ENCODE data around the gene FBXL19. TPM values are rescaled to one million over a fixed set of nuclear protein-coding genes. Genes with fewer than 3 reads are reported as not detected.

FBXL19 gene, protein sequence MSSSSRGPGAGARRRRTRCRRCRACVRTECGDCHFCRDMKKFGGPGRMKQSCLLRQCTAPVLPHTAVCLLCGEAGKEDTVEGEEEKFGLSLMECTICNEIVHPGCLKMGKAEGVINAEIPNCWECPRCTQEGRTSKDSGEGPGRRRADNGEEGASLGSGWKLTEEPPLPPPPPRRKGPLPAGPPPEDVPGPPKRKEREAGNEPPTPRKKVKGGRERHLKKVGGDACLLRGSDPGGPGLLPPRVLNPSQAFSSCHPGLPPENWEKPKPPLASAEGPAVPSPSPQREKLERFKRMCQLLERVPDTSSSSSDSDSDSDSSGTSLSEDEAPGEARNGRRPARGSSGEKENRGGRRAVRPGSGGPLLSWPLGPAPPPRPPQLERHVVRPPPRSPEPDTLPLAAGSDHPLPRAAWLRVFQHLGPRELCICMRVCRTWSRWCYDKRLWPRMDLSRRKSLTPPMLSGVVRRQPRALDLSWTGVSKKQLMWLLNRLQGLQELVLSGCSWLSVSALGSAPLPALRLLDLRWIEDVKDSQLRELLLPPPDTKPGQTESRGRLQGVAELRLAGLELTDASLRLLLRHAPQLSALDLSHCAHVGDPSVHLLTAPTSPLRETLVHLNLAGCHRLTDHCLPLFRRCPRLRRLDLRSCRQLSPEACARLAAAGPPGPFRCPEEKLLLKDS
- 16.0 and 19.6 TPM in 2 replicates for total RNA-seq

DNA sequence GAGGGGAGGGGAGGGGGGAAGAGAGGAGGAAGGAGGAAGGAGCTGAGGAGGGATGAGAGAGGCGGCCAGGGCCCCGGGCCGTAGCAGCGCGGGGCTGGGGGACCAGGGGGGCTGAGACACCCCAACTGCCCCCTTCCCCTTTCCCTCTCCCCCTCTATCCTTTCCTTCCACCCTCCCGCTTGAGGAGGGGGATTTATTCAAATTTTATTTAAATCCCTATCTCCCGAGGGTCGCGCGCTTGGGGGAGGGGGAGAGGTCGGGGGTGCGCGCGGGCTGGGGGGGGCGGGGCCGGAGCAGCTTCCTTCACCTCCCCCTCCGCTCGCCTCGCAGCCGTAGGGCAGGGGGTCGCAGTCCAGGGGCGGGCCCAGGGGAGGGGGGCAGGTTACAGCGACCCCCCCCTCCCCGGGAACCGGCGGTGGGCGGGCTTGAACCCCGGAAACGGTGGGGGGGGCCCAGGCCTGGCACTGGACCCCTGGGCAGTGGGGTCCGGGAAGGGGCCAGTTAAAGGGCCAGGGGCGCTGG lies at the start of gene FBXL19:
TSS of gene FBXL19 (plus strand) at position 19 of the 522 bp plus-strand sequence. CDS start 2,183 bp downstream, outside the sequence.

DNA sequence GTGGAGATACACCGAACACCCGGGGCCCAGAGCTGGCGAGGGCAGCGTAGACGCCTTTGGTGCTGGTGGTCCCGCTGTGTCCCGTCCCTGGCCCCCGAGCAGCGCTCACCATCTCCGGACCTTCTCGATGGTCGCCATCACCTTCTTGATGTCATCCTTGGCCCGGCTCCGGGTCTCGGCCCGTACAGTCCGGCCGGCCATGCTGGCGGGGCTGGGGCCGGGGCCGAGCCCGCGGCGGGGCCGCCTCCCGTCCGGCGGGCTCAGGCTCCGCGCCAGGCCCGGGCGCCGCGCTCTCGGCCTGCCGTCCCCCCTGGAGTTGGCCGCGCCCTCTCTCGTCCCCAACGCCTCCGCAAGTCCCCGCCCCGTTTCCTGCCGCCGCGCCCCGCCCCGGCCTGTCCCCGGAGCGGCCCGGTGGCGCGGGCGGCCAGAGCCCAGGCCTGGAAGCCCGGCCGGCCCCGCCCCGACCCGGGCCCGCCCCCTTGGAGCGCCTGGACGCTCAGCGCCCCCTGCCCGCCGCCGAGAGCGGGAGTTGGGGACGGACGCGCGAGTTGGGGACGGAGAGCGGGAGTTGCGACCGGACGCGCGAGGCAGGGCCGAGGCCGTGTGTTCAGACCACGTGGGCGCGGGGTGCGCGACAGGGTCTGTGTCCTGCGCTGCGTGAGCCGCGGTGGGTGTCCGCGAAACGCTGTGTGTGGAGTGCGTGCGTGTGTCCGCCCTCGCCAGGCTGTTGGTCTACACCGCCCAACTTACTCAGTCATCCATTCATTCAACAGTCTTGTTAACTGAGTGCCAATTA lies 29.4 kb upstream of the FBXL19 start, which contains the start of gene BCL7C:
TSS of gene BCL7C (minus strand) at position 334 of the 796 bp plus-strand sequence. CDS start at position 201, 133 bp downstream.

DNA sequence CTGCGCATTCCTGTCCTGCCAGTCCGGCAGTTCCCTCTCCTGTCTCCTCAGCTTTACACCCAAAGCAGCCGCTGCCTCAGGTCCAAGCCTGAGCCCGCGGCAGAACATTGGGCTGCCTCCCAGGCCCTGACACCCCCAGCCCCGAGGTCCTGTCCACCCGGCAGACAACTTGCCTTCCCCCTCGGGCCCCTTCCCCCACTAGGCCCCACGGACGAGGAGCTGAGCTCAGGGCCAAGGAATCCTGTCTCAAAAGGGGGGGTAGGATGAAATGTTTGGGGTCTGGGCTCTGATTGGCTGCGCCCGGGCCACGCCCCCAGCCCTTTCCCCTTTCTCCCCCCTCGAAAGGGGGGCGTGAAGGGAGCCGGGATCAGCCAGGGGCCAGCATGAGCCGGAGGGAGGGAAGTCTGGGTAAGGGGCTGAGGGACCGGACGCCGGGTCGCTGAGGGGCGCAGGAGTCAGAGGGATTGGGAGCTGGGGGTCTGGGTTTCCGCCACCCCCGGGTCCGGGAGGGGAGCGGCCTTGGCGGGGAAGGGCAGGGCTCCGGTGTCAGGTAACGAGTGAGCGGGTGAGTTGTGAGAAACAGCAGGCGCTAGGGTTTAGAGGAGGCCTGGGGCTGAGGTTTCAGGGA lies 27.0 kb upstream of the FBXL19 start, which contains the start of gene CTF1:
TSS of gene CTF1 (plus strand) at position 354 of the 628 bp plus-strand sequence. CDS start at position 384, 30 bp downstream.

DNA sequence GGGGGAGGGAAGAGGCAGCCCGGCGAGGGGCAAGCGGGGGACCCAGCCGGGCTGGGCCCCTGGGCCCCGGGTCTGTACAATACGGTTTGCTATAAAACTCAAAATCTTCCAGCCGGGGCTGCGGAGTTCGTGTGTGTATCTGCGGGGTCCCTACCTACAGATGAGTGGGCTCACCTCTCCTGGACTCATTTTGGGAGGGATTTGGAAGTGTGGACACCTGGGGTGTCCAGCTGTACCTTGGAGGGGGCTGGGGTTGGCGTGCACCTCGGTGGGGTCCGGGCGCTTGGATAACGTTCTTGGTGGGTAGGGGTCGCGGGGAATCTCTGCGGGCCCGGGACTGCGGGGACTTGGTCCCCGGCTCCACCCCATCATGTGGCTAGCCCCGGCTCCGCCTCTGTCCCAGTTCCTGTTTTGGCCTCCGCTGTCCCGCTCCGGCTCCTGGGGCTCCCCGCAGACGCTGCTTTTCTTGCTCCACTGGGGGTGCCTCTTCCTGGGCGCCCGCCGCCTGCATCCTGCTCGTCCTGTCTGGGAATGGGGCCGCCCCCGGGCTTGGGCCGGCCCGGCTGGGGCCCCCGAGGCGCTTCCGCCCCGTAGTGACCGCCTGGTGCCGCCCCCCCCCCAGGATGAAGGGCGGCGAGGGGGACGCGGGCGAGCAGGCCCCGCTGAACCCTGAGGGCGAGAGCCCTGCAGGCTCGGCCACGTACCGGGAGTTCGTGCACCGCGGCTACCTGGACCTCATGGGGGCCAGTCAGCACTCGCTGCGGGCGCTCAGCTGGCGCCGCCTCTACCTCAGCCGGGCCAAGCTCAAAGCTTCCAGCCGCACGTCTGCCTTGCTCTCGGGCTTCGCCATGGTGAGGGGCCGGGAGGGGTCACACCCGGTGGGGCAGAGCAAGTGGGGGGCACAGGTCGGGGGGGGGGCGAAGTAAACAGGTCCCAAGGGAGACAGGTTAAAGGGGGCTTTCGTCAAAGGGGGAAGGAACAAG lies 25.6 kb downstream of the FBXL19 start, which contains the start of gene ORAI3:
TSS of gene ORAI3 (plus strand) at position 402 of the 983 bp plus-strand sequence. CDS start at position 624, 222 bp downstream.

DNA sequence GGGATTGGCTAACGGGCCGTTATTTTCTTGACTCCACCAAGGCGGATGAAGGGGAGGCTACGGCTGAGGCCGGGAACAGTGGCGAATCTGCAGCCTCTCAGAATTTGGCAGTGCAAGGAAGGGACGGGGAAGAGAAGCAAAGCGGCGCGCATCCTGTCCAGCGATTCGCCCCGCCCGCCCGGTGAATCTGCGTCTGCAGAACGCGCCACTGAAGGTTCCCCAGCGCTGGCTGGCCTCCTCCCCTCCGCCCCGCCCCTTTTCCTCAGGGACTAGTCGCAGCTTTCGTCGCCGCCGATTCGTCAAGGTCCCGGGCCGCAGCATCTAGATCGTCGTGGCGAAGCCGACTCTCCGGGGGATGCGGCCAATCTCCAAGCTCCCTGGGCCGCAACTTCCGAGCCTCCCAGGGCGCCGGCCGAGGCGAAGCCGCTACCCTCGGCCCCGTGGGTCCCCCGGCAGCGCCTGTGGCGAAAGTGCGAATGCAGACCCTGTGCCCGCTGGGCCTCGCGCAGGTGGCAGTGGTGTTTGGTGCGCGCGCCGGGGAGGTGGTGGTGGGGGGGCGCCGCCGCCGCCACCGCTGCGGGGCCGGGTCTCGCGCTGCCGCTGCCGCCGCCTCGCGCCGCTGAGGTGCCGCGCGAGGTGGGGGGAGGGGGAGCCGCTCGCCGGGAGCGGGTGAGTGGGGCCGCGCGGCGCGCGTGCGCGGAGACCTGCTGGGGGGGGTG lies 34.2 kb downstream of the FBXL19 start, which contains the start of gene SETD1A:
TSS of gene SETD1A (plus strand) at position 299 of the 719 bp plus-strand sequence. CDS start 978 bp downstream, outside the sequence.

DNA sequence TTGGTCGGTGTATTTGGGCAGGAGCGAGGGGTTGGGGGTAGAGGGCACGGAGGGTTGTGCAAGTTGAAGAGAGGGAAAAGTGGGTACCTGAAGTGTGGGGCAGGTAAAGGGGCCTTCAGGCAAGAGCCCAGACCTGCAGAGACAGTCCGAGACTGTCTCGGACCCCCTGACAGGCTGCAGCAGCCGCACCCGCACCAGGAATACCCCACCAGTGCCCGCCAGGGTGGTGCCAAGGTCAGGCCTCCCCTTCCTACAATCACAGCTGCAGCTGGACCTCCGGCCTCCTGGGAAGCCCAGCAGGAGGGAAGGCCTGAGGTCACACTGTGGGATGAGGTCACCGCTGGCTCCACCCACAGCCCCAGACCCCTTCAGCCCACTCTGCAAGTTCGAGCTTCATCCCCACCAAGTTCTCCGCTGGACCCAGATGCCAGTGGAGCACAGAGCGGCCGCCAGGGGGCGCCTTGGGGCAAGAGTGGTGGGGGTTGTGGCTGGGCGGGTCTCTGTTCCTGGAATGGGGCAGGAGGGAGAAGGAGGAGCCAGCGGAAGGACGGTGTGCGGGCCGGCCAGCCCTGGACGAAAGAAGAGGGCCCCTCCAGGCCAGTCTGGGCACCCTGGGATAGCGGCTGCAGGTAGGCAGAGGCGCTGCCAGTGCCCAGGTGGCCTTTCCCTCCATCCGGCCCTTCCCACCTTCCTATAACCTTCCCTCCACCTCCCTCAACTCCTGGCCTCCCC lies 61.5 kb downstream of the FBXL19 start, which contains the start of gene HSD3B7:
TSS of gene HSD3B7 (plus strand) at position 539 of the 732 bp plus-strand sequence. CDS start 452 bp downstream, outside the sequence.

Other genes starting within 250 kb of the FBXL19 start
- 6.2 and 12.4 TPM in 2 replicates for gene SRCAP, start 224.4 kb upstream of the FBXL19 start, total RNA-seq
- gene PHKG2, start 175.1 kb upstream of the FBXL19 start, total RNA-seq: 29.4 and 32.3 TPM in 2 replicates
- gene CFAP119, start 161.5 kb upstream of the FBXL19 start, total RNA-seq: 2.7 and 6.2 TPM in 2 replicates
- gene RNF40, start 161.2 kb upstream of the FBXL19 start, total RNA-seq: 60.7 and 88.3 TPM in 2 replicates
- gene ZNF629, start 136.4 kb upstream of the FBXL19 start, total RNA-seq: 12.5 and 14.1 TPM in 2 replicates
- 79.2 and 85.0 TPM in 2 replicates for gene BCL7C, start 29.5 kb upstream of the FBXL19 start, total RNA-seq
- gene CTF1, start 27.0 kb upstream of the FBXL19 start, total RNA-seq: 2.5 and 4.7 TPM in 2 replicates
- gene ORAI3, start 25.5 kb downstream of the FBXL19 start, total RNA-seq: 36.0 and 37.8 TPM in 2 replicates
- gene SETD1A, start 34.2 kb downstream of the FBXL19 start, total RNA-seq: 3.7 and 3.9 TPM in 2 replicates
- 20.4 and 20.7 TPM in 2 replicates for gene HSD3B7, start 61.6 kb downstream of the FBXL19 start, total RNA-seq
- 0.50 and 1.2 TPM in 2 replicates for gene STX1B, start 87.1 kb downstream of the FBXL19 start, total RNA-seq
- 17.5 and 19.3 TPM in 2 replicates for gene STX4, start 110.0 kb downstream of the FBXL19 start, total RNA-seq
- 11.9 and 13.1 TPM in 2 replicates for gene ZNF668, start 150.7 kb downstream of the FBXL19 start, total RNA-seq
- 12.4 and 12.9 TPM in 2 replicates for gene ZNF646, start 150.8 kb downstream of the FBXL19 start, total RNA-seq
- 2.1 and 2.5 TPM in 2 replicates for gene PRSS53, start 165.4 kb downstream of the FBXL19 start, total RNA-seq
- gene VKORC1, start 171.2 kb downstream of the FBXL19 start, total RNA-seq: 171 and 200 TPM in 2 replicates
- gene BCKDK, start 184.8 kb downstream of the FBXL19 start, total RNA-seq: 63.5 and 66.2 TPM in 2 replicates
- 40.9 and 41.2 TPM in 2 replicates for gene KAT8, start 194.1 kb downstream of the FBXL19 start, total RNA-seq
- 0.30 and 1.0 TPM in 2 replicates for gene PRSS8, start 212.2 kb downstream of the FBXL19 start, total RNA-seq
- gene PRSS36, start 226.5 kb downstream of the FBXL19 start, total RNA-seq: under 0.01 and 0.30 TPM in 2 replicates

Data from bronchus fibroblast of lung (primary cell).